D721Med (cell line): ENCODE measurements around the gene ZNF106.

ENCODE experiments used
- DNase-seq: peaks from one replicate; pipeline ENCODE4 v3.0.0; 2011; ENCODE audit warnings: low spot score; ENCODE audit not compliant: insufficient read length
- FAIRE-seq: peaks from 2 replicates; lab custom pipeline; 2011; peaks lifted over from hg19 to GRCh38; lab: Jason Lieb, UNC
- TF ChIP-seq, protein P1 (sequence below): IDR thresholded peaks from 2 replicates; pipeline ENCODE4 v1.5.1; 2012; ENCODE audit warnings: mild to moderate bottlenecking, control low read depth; ENCODE audit not compliant: insufficient read depth; ENCODE audit errors: missing control alignments

Gene ZNF106

DNA sequence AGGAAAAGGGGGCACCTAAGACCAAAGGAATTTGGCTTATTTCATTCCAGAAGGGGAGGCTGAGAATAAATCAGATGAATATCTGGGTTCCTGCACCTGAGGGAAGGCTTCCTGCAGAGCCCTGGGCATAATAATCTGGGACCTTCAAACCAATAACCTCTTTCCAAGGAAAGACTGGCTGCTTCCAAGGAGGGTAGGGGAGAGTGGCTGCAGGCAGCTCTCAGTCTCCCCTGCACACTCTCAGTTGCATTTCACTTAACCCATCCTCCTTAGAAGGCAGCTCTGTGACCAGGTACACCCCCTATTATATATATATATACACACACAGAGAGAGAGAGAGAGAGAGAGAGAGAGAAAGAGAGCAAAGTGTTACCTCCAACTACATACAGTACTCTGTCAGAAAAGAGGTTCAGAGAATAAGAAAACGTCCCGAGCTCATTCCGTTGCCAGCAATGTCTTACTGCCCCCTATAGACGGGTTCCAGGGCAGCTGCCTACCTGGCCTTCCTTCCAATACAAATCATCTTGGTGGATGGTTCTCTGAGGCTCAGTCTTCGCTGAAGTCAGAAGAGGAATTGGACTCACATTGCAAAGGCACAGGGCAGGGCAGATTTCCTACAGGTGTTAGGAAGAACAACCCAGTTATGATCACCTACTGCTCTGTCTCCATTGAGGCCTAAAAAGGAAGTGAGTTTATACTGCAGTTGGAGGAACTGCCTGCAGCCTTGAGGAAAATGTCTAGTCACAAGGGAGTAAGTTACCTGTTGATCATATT is 105.5 kb downstream of the ZNF106 start:
- DNase-seq (peak; percentile 56), FAIRE-seq (no peak)
- TF ChIP-seq, protein P1, sequence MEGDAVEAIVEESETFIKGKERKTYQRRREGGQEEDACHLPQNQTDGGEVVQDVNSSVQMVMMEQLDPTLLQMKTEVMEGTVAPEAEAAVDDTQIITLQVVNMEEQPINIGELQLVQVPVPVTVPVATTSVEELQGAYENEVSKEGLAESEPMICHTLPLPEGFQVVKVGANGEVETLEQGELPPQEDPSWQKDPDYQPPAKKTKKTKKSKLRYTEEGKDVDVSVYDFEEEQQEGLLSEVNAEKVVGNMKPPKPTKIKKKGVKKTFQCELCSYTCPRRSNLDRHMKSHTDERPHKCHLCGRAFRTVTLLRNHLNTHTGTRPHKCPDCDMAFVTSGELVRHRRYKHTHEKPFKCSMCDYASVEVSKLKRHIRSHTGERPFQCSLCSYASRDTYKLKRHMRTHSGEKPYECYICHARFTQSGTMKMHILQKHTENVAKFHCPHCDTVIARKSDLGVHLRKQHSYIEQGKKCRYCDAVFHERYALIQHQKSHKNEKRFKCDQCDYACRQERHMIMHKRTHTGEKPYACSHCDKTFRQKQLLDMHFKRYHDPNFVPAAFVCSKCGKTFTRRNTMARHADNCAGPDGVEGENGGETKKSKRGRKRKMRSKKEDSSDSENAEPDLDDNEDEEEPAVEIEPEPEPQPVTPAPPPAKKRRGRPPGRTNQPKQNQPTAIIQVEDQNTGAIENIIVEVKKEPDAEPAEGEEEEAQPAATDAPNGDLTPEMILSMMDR: peak; percentile 87

GRCh38 chr15:42384597-42384996 is 106.3 kb downstream of the ZNF106 start:
- no peak for FAIRE-seq
- DNase-seq: no peak
- TF ChIP-seq, protein P1: no peak

GRCh38 chr15:42378011-42378410 is 112.9 kb downstream of the ZNF106 start:
- no peak for FAIRE-seq
- TF ChIP-seq, protein P1: no peak
- no peak for DNase-seq

DNA sequence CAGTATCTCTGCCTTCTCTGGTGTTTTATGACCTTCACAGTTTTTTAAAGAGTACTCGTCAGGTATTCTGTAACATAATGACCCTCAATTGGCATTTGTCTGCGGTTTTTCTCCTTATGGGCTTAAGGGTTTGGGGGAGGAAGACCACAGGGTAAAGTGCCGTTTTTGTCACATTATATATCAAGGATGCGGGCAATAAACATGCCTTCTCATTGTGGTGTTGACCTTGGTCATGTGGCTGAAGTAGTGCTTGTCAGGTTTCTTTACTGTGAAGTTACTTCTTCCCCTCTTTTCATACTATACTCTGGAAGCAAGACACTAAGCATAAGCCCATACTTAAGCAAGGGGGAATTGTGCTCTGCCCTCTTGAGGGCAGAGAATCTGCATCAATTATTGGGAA is 115.0 kb downstream of the ZNF106 start:
- no peak for DNase-seq
- FAIRE-seq: no peak
- TF ChIP-seq, protein P1: no peak

GRCh38 chr15:42375252-42375651 is 115.7 kb downstream of the ZNF106 start:
- DNase-seq: no peak
- FAIRE-seq: no peak
- TF ChIP-seq, protein P1: no peak

DNA sequence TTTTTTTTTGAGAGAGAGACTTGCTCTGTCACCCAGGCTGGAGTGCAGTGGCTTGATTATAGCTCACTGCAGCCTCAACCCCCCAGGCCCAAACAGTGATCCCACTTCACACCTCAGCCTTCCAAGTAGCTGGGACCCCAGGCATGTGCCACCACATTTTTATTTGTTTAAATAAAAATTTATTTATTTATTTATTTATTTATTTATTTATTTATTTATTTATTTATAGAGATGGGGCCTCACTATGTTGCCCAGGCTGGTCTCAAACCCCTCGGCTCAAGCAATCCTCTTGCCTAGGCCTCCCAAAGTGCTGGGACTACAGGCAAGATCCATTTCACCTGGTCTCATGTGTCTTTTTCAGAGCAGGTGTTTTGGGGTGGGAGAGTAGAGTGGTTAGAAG is 116.1 kb downstream of the ZNF106 start:
- no peak for DNase-seq
- TF ChIP-seq, protein P1: no peak
- no peak for FAIRE-seq

GRCh38 chr15:42373936-42374335 is 117.0 kb downstream of the ZNF106 start:
- FAIRE-seq: no peak
- TF ChIP-seq, protein P1: no peak
- DNase-seq: no peak
